ENCODE measurements around the gene HEXIM1.
"Not testable (repeated sequence)": the region's sequence is repeated elsewhere in the genome, so short reads cannot be mapped to it uniquely, and the experiment has no call there.

Gene HEXIM1

DNA sequence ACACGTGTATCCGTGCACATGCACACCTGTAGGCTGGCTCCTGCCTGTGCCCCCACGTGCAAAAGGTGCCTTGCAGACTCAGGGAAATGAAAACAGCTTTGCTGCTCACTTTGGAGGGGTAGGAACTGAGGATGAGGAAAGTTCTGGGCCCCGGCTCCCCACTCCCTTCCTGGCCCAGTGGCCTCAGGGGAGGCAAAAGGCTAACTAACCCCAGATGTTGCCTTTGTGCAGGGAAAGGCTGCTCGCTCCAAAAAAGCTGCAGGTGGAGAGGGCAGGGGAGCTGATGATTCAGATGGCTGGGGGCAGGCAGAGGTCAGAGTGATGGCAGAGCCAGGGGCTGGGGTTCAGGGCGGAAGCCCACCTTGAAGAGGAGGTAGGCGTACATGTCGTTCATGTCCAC, 28.3 kb upstream of the HEXIM1 start:
- peaks cover 2% of the 10 kb centered on the region for H3K27me3 Mint-ChIP-seq
- peaks cover 5% of the 10 kb centered on the region for H3K4me1 Mint-ChIP-seq
- H3K27ac Mint-ChIP-seq = no peak overlapping the region
- H3K36me3 Mint-ChIP-seq (ENCODE audit: low read depth) = no peaks in the 10 kb centered on the region
- no peak for DNase-seq
- H3K4me3 Mint-ChIP-seq = no peak overlapping the region
- H3K9me3 Mint-ChIP-seq = no peaks in the 10 kb centered on the region
- no peak for ATAC-seq

DNA sequence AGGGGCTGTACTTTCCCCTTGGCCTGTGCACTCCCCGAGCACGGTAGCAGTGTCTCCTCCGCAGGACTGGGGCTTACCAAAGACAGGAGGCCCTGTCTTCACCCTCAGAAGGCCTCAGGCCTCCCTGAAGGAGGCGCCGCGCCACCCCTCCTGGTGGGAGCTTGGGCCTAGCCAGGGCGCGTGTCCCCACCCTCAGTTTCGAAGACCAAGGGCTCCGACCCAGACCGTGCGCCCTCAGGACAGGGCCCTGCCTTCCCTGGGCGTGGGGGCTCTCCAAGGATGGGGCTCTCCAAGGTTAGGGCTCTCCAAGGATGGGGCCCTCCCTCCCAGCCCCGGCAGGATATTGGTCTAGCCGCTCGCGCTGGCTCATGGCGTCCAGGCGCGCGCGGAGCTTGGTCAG, 27.7 kb upstream of the HEXIM1 start:
- Mint-ChIP-seq H3K4me1 (peaks cover 5% of the 10 kb centered on the region), H3K4me3 (no peak overlapping the region), H3K9me3 (no peaks in the 10 kb centered on the region), H3K27me3 (peaks cover 2% of the 10 kb centered on the region), H3K27ac (no peak overlapping the region), H3K36me3 (ENCODE audit: low read depth) (no peaks in the 10 kb centered on the region)
- DNase-seq (no peak), ATAC-seq (no peak)

DNA sequence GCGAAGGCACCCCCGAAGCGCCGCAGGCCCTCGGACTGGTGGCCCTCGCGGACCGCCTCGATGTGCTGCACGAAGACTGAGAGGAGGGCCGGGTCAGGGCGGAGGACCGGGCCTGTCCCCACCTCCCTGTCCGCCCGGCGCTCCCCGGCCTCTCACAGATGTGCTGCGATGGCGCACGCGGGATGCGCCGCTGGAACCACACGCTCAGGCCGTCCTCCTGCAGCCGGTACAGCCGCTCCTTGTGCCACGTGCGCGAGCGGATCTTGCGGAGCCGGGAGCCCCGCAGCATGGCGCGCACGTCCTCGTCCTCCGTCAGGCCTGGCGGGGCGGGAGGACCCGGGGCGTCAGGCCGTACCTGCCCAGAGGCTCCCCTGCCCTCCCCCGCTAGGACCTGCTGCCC, 27.2 kb upstream of the HEXIM1 start:
- ATAC-seq = no peak
- DNase-seq = no peak
- H3K27me3 Mint-ChIP-seq = peaks cover 2% of the 10 kb centered on the region
- no peak overlapping the region for H3K27ac Mint-ChIP-seq
- H3K4me3 Mint-ChIP-seq = no peak overlapping the region
- no peaks in the 10 kb centered on the region for H3K9me3 Mint-ChIP-seq
- peaks cover 5% of the 10 kb centered on the region for H3K4me1 Mint-ChIP-seq
- no peaks in the 10 kb centered on the region for H3K36me3 Mint-ChIP-seq (ENCODE audit: low read depth)

DNA sequence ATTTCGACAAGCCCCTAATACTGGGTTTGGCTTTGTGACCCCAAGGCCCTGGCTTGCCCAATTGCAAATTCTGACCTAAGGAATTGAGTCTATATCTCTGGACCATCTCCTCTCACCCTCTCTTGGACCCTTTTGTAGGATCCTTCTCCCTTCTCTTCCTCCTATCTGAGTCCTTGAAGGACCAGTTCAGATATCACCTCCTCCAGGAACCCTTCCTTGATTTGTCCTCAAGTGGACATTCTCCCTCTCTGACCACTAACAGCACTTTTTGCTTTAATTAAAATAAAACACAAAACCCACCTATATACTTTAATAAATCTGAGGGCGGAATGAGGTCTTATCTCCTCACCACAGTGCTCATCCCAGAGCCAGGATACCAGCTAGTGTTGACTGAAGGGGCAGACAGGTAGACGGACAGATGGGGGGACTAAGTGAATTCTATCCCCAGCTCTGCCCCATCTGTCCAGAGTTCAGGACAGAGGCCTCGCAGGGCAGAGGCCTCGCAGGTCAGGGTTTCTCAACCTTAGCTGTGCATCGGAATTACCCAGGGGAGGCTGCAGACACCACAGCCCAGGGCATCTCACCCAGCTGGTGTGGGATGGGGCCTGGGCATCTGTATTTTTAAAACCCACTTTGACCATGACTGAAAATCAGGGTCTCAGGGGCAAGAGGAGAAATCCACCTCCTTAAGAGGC, 25.1 kb upstream of the HEXIM1 start:
- Mint-ChIP-seq H3K4me1 (peaks cover 5% of the 10 kb centered on the region), H3K9me3 (no peaks in the 10 kb centered on the region), H3K27ac (no peak overlapping the region), H3K36me3 (ENCODE audit: low read depth) (no peaks in the 10 kb centered on the region), H3K4me3 (no peak overlapping the region), H3K27me3 (peaks cover 2% of the 10 kb centered on the region)
- DNase-seq (no peak), ATAC-seq (no peak)

DNA sequence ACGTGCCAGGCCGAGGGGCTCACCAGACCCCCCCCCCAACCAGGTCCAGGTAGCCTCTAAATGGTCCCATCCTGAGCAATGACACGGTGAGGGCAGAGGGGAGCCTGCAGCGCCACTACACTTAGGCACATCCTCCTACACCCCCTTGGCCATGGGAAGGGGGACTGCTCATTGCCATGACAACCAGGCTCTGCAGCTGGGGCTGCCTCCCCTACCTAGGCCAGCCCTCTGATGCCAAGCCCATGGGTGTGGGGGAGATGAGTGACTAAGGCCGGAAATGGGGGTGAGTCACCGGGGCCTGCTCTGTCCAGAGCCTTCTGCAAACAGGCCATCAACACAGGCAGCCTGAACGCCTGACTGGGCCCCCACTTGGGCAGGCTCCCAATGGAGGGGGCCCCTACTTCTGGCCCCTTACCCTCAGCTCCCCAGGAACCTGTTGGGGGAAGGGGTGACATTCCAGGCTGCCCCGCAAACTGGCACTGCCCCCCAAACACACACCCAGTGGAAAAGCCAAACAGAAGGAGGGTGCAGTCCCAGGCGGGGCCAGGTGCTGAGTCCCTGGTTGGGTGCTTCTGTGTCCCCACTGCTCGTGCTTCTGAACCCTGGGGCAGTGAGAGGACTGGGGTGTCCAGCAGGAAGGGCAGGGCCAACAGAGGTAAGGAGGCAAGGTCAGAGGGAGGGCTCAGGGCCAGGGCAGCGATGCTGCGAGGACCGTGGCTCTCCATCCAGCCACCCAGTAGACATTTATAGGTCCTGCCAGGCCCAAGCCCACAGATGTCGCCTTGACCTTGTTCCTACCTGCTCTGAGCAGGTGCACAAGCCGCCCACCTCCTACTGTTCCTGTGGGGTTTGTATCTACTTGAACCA, 24.1 kb upstream of the HEXIM1 start:
- Mint-ChIP-seq H3K36me3 (ENCODE audit: low read depth) (no peaks in the 10 kb centered on the region), H3K27me3 (peaks cover 2% of the 10 kb centered on the region), H3K9me3 (no peaks in the 10 kb centered on the region), H3K4me1 (peaks cover 5% of the 10 kb centered on the region), H3K4me3 (no peak overlapping the region), H3K27ac (no peak overlapping the region)
- DNase-seq = peak; percentile 37
- ATAC-seq = peak; percentile 78

DNA sequence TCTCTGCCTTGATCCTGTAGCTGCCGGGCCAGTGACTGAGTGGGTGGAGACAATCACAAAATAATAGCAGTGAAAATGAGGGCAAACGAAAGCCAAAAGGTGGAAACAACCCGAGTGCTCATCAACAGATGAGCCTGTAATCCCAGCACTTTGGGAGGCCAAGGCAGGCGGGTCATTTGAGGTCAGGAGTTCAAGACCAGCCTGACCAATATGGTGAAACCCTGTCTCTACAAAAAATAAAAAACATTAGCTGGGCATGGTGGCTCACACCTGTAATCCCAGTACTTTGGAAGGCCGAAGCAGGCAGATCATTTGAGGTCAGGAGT, 23.5 kb upstream of the HEXIM1 start:
- H3K36me3 Mint-ChIP-seq (ENCODE audit: low read depth); H3K27ac Mint-ChIP-seq; H3K9me3 Mint-ChIP-seq; DNase-seq; H3K27me3 Mint-ChIP-seq; ATAC-seq; H3K4me1 Mint-ChIP-seq; H3K4me3 Mint-ChIP-seq: not testable (repeated sequence)

DNA sequence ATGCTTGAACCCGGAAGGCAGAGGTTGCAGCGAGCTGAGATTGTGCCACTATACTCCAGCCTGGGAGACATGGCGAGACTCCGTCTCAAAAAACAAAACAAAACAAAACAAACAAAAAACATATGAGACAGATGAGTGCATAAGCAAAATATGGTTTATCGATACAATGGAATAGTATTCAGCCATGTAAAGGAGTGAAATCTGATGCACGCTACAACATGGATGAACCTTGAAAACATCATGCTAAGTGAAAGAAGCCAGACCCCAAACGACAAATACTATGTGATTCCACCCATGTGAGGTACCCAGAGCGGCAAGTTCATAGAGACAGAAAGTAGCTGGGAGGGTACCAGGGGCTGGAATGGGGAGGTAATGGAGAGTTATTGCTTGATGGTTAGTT, 22.8 kb upstream of the HEXIM1 start:
- Mint-ChIP-seq H3K27me3 (peaks cover 2% of the 10 kb centered on the region), H3K9me3 (no peaks in the 10 kb centered on the region), H3K27ac (no peak overlapping the region), H3K4me1 (peaks cover 5% of the 10 kb centered on the region), H3K36me3 (ENCODE audit: low read depth) (no peaks in the 10 kb centered on the region), H3K4me3 (no peak overlapping the region)
- no peak for ATAC-seq
- DNase-seq = no peak

DNA sequence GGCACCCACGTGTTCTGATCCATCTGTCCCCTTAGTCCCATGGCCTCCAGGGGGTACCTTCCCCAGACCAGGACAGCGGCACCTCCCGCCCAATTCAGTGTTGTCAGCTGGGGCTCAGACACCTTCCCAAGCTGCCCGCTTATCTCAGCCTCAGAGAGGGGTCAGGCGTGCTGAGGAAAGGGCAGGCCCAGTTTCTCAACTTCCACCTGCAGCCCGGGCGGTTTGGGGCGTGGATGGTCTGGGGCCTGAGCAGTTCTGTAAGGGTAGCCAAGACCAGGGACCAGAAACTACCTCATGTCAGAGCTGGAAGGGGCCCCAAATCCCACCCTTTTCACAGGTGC, 21.1 kb upstream of the HEXIM1 start:
- Mint-ChIP-seq H3K4me1 (peaks cover 5% of the 10 kb centered on the region), H3K27ac (no peak overlapping the region)

DNA sequence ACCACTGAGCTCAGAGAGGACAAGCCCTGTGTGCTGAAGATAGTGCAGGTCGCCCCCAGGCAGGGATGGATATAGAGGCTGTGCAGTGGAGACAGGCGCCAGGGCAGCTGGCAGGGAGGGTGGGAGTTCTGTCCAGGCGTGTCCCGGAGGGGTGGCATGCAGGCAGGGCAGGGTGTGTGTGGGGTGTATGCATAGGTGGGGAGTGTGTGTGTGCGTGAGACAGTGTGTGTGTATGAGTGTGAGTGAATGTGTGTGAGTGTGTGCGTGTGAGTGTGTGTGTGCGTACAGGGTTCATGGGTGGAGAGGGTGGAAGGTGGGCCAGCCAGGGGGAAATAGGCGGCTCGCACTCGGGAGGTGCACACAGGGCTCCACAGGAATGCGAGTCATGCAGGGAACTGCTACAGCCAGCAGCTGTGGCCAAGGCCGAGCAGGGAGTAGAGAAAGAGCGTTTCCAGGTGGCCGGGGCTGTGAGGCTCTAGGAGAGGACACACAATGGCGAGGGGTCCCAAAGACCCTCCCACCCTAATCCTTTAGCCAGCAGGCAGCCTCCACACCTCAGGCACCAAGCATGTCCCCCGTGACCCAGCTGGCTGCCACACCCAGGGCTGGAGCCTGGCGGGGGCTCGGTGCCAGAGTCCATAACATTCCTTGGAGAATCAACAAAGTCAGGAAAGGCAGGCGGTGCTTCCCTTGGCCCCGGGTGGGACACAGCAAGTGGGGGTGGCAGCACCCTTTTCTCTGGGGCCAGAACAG, 20.6 kb upstream of the HEXIM1 start:
- Mint-ChIP-seq H3K27ac (no peak overlapping the region), H3K9me3 (no peaks in the 10 kb centered on the region), H3K36me3 (ENCODE audit: low read depth) (no peaks in the 10 kb centered on the region), H3K4me1 (peaks cover 5% of the 10 kb centered on the region), H3K4me3 (no peak overlapping the region), H3K27me3 (peaks cover 8% of the 10 kb centered on the region)
- ATAC-seq (no peak), DNase-seq (no peak)

More for the DNA sequence above, 21.1 kb upstream of the HEXIM1 start:
- H3K36me3 Mint-ChIP-seq (ENCODE audit: low read depth) = no peaks in the 10 kb centered on the region
- peaks cover 8% of the 10 kb centered on the region for H3K27me3 Mint-ChIP-seq
- DNase-seq = no peak
- ATAC-seq = no peak
- H3K9me3 Mint-ChIP-seq = no peaks in the 10 kb centered on the region
- H3K4me3 Mint-ChIP-seq = no peak overlapping the region

DNA sequence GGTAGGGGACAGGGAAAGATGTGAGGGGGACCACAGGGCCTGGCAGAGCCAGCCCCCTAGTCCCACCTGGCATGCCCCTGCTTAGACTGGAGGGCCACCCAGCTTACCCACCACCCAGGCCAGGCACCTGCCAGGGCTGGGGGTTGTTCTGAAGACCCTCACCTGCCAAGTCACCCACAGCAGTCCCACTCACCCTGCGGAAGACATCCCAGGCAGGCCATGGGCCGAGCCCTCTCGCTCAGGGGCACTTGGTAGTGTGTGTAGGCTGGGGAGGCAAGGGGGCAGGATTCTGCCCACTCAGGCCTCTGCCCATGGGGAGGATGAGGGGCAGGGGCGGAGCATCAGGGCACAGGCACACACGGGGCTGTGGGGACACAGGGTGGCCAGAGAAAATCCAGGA, 19.9 kb upstream of the HEXIM1 start:
- Mint-ChIP-seq H3K9me3 (no peaks in the 10 kb centered on the region), H3K27ac (no peak overlapping the region), H3K4me1 (peaks cover 7% of the 10 kb centered on the region), H3K36me3 (ENCODE audit: low read depth) (no peaks in the 10 kb centered on the region), H3K27me3 (peaks cover 8% of the 10 kb centered on the region), H3K4me3 (no peak overlapping the region)
- no peak for DNase-seq
- ATAC-seq = no peak

DNA sequence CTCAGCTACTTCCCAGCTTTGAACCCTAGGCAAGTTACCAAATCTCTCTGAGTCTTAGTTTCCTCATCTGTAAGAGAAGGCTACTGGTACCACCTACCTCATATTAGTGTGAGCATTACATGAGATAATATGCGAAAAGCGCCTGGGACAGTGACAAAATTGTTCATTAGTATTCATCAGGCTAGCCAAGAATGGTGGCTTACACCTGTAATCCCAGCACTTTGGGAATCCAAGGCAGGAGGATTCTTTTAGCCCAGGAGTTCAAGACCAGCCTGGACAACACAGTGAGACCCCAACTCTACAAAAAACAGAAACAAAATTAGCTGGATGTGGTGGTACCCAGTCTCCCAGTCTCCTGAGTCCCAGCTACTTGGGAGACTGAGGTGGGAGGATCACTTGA, 19.3 kb upstream of the HEXIM1 start:
- Mint-ChIP-seq H3K36me3 (ENCODE audit: low read depth) (no peaks in the 10 kb centered on the region), H3K4me1 (peaks cover 9% of the 10 kb centered on the region), H3K4me3 (no peak overlapping the region), H3K9me3 (no peaks in the 10 kb centered on the region), H3K27ac (no peak overlapping the region), H3K27me3 (peaks cover 8% of the 10 kb centered on the region)
- ATAC-seq = no peak
- no peak for DNase-seq

DNA sequence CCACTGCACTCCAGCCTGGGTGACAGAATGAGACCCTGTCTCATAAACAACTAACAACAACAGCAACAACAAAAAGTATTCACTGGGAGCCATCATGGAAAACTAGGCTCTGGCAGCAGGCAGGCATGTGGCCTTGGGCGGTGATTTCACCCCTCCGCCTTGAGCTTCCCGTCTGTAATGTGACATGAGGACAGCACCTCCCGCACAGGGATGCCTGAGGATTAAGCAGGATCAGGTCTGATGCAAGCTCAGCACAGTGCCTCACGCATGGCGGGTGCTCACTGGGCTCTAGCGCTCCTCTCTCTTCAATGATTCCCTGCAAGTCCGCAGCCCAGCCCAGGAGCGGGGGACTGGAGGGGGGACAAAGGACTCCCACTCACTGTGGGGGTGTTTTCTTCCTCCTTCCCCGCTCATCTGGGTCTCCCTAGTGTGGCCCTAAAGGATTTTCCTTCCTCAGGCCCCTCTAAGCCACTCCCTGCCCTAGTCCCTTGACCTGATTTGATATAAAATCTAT, 18.8 kb upstream of the HEXIM1 start:
- H3K36me3 Mint-ChIP-seq (ENCODE audit: low read depth) = no peaks in the 10 kb centered on the region
- DNase-seq = no peak
- H3K4me1 Mint-ChIP-seq = peaks cover 6% of the 10 kb centered on the region
- no peak for ATAC-seq
- H3K27me3 Mint-ChIP-seq = peaks cover 8% of the 10 kb centered on the region
- no peaks in the 10 kb centered on the region for H3K9me3 Mint-ChIP-seq
- no peak overlapping the region for H3K27ac Mint-ChIP-seq
- H3K4me3 Mint-ChIP-seq = no peak overlapping the region

DNA sequence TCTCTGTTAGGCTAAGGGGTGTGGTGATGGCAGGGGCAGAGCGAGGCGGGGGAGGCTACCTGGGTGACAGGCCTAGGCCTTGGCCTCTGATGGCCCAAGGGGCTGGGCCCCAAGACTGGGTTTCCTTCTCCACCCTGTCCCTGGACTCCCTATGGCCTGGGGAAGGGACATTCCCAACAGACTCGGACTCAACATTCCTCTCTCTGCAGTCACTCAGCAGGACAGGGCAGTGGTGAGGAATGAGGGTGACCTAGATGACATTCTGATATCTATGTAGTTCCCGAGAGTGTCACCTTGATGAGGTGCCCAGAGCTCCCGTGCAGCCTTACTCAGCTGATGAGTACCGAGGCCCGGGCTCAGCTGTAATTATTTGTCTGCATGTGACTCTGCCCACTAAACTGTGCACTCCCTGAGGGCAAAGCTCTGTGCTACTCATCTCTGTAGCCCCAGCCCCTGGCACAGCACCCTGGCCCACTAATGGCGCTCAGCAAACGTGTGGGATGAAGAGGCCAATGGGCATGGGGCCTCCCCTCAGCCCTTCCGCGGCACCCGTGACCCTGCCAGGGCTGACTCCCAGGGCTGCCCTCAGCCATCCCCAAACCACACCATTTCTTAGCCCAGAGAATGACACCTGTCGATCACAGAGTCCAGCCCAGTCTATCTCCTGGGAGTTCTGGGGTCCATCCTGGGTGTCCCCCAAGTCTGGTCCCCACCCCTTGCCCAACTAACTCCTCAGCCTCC, 18.2 kb upstream of the HEXIM1 start:
- no peak for ATAC-seq
- DNase-seq = no peak
- no peak overlapping the region for H3K4me3 Mint-ChIP-seq
- H3K36me3 Mint-ChIP-seq (ENCODE audit: low read depth) = no peaks in the 10 kb centered on the region
- no peak overlapping the region for H3K27ac Mint-ChIP-seq
- peaks cover 8% of the 10 kb centered on the region for H3K27me3 Mint-ChIP-seq
- H3K9me3 Mint-ChIP-seq = no peaks in the 10 kb centered on the region
- peaks cover 5% of the 10 kb centered on the region for H3K4me1 Mint-ChIP-seq
